Endothelial cell of umbilical vein (primary cell): Measurements from ENCODE around the gene ETS2. TPM values are rescaled to one million over a fixed set of nuclear protein-coding genes. Genes with fewer than 3 reads are reported as not detected.

Experiments
- BruUV-seq: library from RNA; stranded (reverse); fragments of 400-500 nt; replicated peaks from 2 replicates; lab custom pipeline; 2021; lab: Mats Ljungman, UMichigan
- CTCF ChIA-PET: fragments of 300-600, 350-600 bp; sonication (Branson Sonifier 250); formaldehyde crosslinking; loops from one replicate; lab custom pipeline; 2021; ENCODE audit warnings: antibody characterized with exemption, inconsistent platforms; lab: Charles Lee
- POLR2A ChIA-PET: fragments of 300-600, 350-600 bp; sonication (Branson Sonifier 250); formaldehyde crosslinking; loops from one replicate; lab custom pipeline; 2021; ENCODE audit warnings: antibody characterized with exemption, inconsistent platforms; lab: Charles Lee
- DNase-seq: peaks from one replicate; pipeline ENCODE4 v3.0.0-alpha.2; 2011; ENCODE audit warnings: low read depth, low spot score
- FAIRE-seq: peaks from 2 replicates; lab custom pipeline; 2011; peaks lifted over from hg19 to GRCh38; lab: Jason Lieb, UNC
- H2AFZ ChIP-seq: 2 replicates; pipeline ENCODE4 v1.6.0; 2012; ENCODE audit warnings: low read depth, low read length, control low read depth, inconsistent platforms
- H3K27ac ChIP-seq: 2 replicates; pipeline ENCODE4 v1.5.1; 2011; ENCODE audit warnings: low read depth, mild to moderate bottlenecking, control low read depth, low read length, moderate library complexity; ENCODE audit not compliant: insufficient read depth
- H3K27me3 ChIP-seq, 2 experiments: 2 replicates each; pipeline versions ENCODE4 v1.6.0 to v1.6.1; 2011; ENCODE audit warnings: low read length in 2 of 2, mixed read lengths in 1 of 2; ENCODE audit not compliant: control insufficient read depth in 2 of 2, insufficient read depth in 2 of 2
- H3K36me3 ChIP-seq, 2 experiments: 2 replicates in 1 of 2; 3 replicates in 1 of 2; pipeline ENCODE4 v1.5.1; 2011; ENCODE audit warnings: low read length in 2 of 2, mild to moderate bottlenecking in 1 of 2, moderate library complexity in 1 of 2; ENCODE audit not compliant: control insufficient read depth in 2 of 2, insufficient read depth in 2 of 2; ENCODE audit errors: extremely low read depth in 1 of 2
- H3K4me1 ChIP-seq: 3 replicates; pipeline ENCODE4 v1.5.1; 2011; ENCODE audit warnings: mild to moderate bottlenecking, low read length; ENCODE audit not compliant: control insufficient read depth, insufficient read depth; ENCODE audit errors: extremely low read depth
- H3K4me2 ChIP-seq: 2 replicates; pipeline ENCODE4 v1.6.1; 2011; ENCODE audit warnings: low read length, control low read depth, mixed read lengths; ENCODE audit not compliant: insufficient read depth
- H3K4me3 ChIP-seq, 3 experiments: fragments of 200-600 bp in 1 of 3; sonication (generic), shearing (Covaris generic) in 1 of 3; replicated peaks in 1 of 3; 2 replicates each; pipeline ENCODE4 v1.5.1; 2011 to 2016; ENCODE audit warnings: control low read depth in 3 of 3, low read length in 3 of 3, mild to moderate bottlenecking in 2 of 3, inconsistent platforms in 1 of 3, low read depth in 1 of 3, moderate library complexity in 1 of 3; ENCODE audit not compliant: insufficient read depth in 1 of 3
- H3K79me2 ChIP-seq: 2 replicates; pipeline ENCODE4 v1.6.0; 2012; ENCODE audit warnings: low read length, inconsistent platforms; ENCODE audit not compliant: control insufficient read depth, insufficient read depth
- H3K9ac ChIP-seq: replicated peaks from 2 replicates; pipeline ENCODE3; 2011; ENCODE audit warnings: low read length, control low read depth; ENCODE audit not compliant: insufficient read depth; ENCODE audit errors: extremely low read depth
- H3K9me1 ChIP-seq: replicated peaks from 3 replicates; pipeline ENCODE4 v1.6.0; 2011; ENCODE audit warnings: mild to moderate bottlenecking, low read length; ENCODE audit not compliant: control insufficient read depth, insufficient read depth; ENCODE audit errors: extremely low read depth
- H3K9me3 ChIP-seq: replicated peaks from 2 replicates; pipeline ENCODE4 v1.5.1; 2012; ENCODE audit warnings: low read length, inconsistent platforms; ENCODE audit not compliant: control insufficient read depth, insufficient read depth
- H4K20me1 ChIP-seq: replicated peaks from 2 replicates; pipeline ENCODE3; 2011; ENCODE audit warnings: mild to moderate bottlenecking, low read length; ENCODE audit not compliant: control insufficient read depth, insufficient read depth; ENCODE audit errors: extremely low read depth
- FOS ChIP-seq: IDR thresholded peaks from 2 replicates; pipeline ENCODE4 v1.6.1; 2011; ENCODE audit warnings: mild to moderate bottlenecking, low read length, moderate library complexity, borderline replicate concordance; ENCODE audit not compliant: insufficient read depth
- GATA2 ChIP-seq: IDR thresholded peaks from 2 replicates; pipeline ENCODE4 v1.7.0; 2011; ENCODE audit warnings: low read depth, mild to moderate bottlenecking, moderate library complexity, mixed read lengths, low read length; ENCODE audit not compliant: insufficient read length, insufficient read depth
- JUN ChIP-seq: IDR thresholded peaks from 2 replicates; pipeline ENCODE4 v1.6.1; 2011; ENCODE audit warnings: borderline replicate concordance, low read depth; ENCODE audit not compliant: insufficient read length, insufficient read depth
- MYC ChIP-seq: IDR thresholded peaks from one replicate; pipeline ENCODE4 v1.6.1; 2011; ENCODE audit warnings: mild to moderate bottlenecking, low read depth, low read length
- POLR2A ChIP-seq: IDR thresholded peaks from 2 replicates; pipeline ENCODE4 v1.6.1; 2012; ENCODE audit warnings: low read depth, mild to moderate bottlenecking, control low read depth, low read length
- POLR2AphosphoS5 ChIP-seq: IDR thresholded peaks from 2 replicates; pipeline ENCODE4 v1.6.1; 2012; ENCODE audit warnings: low read depth, mild to moderate bottlenecking, control low read depth, low read length, moderate library complexity; ENCODE audit not compliant: insufficient read depth
- dilution Hi-C: fragments of 300-500 bp; cut with MboI; formaldehyde crosslinking; loops from one replicate; pipeline ENCODE4 v1.15.0; 2019; ENCODE audit warnings: low sequenced_read_pairs; ENCODE audit not compliant: extremely low pct_ligation_motif_present
- intact Hi-C: fragments of 100-400 bp; cut with micrococcal nuclease; formaldehyde crosslinking; loops from one replicate; pipeline ENCODE4 v1.10.0; 2022
- polyA plus RNA-seq, 4 experiments: library from polyadenylated mRNA; depleted of rRNA in 3 of 4; stranded (reverse) in 3 of 4; unstranded in 1 of 4; fragments of >200 nt; gene quantifications; 2 replicates each; pipeline versions ENCODE4 v1.2.1 to v1.2.3, GENCODE V29; 2011 to 2012; ENCODE audit warnings: missing spikeins in 1 of 4
- total RNA-seq: library from RNA; stranded (reverse); gene quantifications from 2 replicates; pipeline ENCODE4 v1.2.3, GENCODE V29; 2021
- TF ChIP-seq, protein P1 (sequence below): IDR thresholded peaks from 2 replicates; pipeline ENCODE4 v1.6.1; 2011; ENCODE audit not compliant: insufficient read depth, insufficient read length
- TF ChIP-seq, protein P2 (sequence below), 2 donors: IDR thresholded peaks; 1 replicate in 1 of 2; 2 replicates in 1 of 2; pipeline ENCODE4 v1.5.1; 2011; ENCODE audit warnings: low read length in 2 of 2, mild to moderate bottlenecking in 2 of 2, moderate library complexity in 2 of 2, control low read depth in 1 of 2, inconsistent platforms in 1 of 2, low read depth in 1 of 2; ENCODE audit not compliant: insufficient read depth in 1 of 2; ENCODE audit errors: extremely low read depth in 1 of 2

Gene ETS2
- total and polyA plus RNA-seq, 2 donors (not counting 3 experiments of a cell fraction or from before 2014, with no cell fraction given): 16.3 to 54.5 TPM

DNA sequence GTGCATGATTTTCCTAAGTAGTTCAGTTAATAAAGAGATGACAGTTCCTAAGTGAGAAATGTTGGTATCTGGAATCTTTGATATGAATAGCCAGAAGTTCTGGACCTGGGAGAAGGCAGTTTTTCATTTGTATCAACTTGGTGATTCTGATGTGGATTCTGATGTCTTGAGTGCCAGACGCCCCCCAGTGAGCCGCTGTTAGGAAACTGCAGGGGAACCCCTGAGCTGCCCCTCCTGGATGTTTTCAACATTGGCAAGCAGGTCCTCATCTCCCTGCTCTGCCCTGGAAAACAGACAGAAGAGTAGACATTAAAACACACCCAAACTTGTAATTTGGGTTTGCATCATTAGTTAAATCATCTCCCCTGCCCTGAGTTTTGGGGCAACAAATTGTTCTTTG, 7.4 kb downstream of the ETS2 start:
- TF ChIP-seq FOS (no peak), POLR2AphosphoS5 (no peak), MYC (no peak), GATA2 (no peak), POLR2A (no peak), JUN (no peak)
- TF ChIP-seq, protein P1, sequence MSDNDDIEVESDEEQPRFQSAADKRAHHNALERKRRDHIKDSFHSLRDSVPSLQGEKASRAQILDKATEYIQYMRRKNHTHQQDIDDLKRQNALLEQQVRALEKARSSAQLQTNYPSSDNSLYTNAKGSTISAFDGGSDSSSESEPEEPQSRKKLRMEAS: no peak
- TF ChIP-seq, protein P2, sequence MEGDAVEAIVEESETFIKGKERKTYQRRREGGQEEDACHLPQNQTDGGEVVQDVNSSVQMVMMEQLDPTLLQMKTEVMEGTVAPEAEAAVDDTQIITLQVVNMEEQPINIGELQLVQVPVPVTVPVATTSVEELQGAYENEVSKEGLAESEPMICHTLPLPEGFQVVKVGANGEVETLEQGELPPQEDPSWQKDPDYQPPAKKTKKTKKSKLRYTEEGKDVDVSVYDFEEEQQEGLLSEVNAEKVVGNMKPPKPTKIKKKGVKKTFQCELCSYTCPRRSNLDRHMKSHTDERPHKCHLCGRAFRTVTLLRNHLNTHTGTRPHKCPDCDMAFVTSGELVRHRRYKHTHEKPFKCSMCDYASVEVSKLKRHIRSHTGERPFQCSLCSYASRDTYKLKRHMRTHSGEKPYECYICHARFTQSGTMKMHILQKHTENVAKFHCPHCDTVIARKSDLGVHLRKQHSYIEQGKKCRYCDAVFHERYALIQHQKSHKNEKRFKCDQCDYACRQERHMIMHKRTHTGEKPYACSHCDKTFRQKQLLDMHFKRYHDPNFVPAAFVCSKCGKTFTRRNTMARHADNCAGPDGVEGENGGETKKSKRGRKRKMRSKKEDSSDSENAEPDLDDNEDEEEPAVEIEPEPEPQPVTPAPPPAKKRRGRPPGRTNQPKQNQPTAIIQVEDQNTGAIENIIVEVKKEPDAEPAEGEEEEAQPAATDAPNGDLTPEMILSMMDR (IDR thresholded peaks at IDR 0.05; ENCODE audit: extremely low read depth in 1 of 2, insufficient read depth in 1 of 2, low read depth in 1 of 2, low read length in 2 of 2): no peak
- dilution Hi-C loops (no loop called here), intact Hi-C loops (no loop called here)
- peaks cover 45% of the 10 kb centered on the region for H3K79me2 ChIP-seq
- H4K20me1 ChIP-seq: no peaks in the 10 kb centered on the region
- peaks cover 39 to 55% of the 10 kb centered on the region in 2 experiments for H3K36me3 ChIP-seq
- H3K27ac ChIP-seq: no peak overlapping the region
- H3K4me3 ChIP-seq: no peak overlapping the region
- no peak overlapping the region for H2AFZ ChIP-seq
- H3K4me2 ChIP-seq: no peak overlapping the region
- no peaks in the 10 kb centered on the region for H3K9me1 ChIP-seq
- DNase-seq: no peak
- no peak overlapping the region for H3K9ac ChIP-seq
- no TSS peak for BruUV-seq
- no peaks in the 10 kb centered on the region for H3K27me3 ChIP-seq
- peaks cover 40% of the 10 kb centered on the region for H3K4me1 ChIP-seq
- H3K9me3 ChIP-seq: no peaks in the 10 kb centered on the region
- CTCF ChIA-PET: no interaction called here
- FAIRE-seq: no peak
- POLR2A ChIA-PET: no interaction called here
